Stimulated activated CD4-positive, alpha-beta T cell treated with anti-CD3 and anti-CD28 coated beads, Interleukin-2, amount 100 ng/mL, for 24 hours (primary cell): ENCODE measurements around the gene KCTD15.
"Not testable (repeated sequence)": the region's sequence is repeated elsewhere in the genome, so short reads cannot be mapped to it uniquely, and the experiment has no call there.

Source experiments
- DNase-seq, 2 donors: peaks; one replicate each; pipeline ENCODE4 v3.0.0-alpha.2; 2020

The KCTD15 gene

GRCh38 chr19:33815380-33816340 is 19.0 kb downstream of the KCTD15 start:
- no peak for DNase-seq

DNA sequence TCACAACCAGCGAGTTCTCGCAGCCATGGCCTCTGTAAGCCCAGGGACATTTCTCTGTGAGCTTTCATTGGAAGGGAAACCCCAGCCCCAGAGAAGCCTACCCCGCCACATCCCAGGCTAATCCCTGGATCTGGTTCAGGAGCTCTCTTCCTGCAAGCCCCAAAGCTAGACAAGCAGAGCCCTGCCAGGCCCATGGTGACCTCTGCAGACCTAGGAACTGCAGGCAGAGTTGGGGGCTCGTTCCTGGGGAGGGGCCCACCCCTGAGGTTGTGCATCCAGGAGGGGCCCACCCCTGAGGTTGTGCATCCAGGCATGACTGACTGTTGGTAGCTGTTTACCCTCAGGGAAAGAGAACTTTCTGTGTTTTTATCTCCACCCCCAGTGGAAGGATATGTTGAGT is 21.7 kb downstream of the KCTD15 start:
- no peak for DNase-seq

DNA sequence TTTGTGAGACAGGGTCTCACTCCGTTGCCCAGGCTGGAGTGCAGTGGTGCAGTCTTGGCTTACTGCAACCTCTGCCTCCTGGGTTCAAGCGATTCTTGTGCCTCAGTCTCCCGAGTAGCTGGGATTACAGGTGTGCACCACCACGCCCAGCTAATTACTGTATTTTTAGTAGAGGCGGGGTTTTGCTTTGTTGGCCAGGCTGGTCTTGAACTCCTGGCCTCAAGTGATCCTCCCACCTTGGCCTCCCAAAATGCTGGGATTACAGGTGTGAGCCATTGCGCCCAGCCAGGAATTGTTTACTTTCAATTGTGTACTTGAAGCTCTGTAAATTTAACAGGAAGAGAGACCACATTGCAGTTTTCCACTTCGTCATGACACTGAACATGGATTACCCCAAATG is 22.4 kb downstream of the KCTD15 start:
- DNase-seq, result not testable (repeated sequence)

DNA sequence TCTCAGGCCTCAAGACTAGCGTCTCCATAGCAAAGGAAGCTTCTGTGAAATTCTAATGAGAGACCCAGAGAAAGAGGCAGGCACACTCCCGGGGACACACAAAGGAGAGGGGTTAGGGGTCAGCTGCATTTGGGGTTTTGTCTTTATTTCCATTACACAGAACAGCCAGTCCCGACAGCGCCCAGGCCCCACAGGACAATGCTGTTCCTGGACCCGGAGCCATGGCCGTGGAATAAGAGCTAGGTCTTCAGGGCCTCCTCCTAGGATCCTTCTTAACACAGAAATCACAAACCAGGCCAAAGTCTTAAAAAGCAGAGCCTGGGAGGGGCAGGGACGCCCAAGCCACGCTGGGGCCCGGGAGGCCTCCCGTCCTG is 22.8 kb downstream of the KCTD15 start:
- DNase-seq, result no peak

DNA sequence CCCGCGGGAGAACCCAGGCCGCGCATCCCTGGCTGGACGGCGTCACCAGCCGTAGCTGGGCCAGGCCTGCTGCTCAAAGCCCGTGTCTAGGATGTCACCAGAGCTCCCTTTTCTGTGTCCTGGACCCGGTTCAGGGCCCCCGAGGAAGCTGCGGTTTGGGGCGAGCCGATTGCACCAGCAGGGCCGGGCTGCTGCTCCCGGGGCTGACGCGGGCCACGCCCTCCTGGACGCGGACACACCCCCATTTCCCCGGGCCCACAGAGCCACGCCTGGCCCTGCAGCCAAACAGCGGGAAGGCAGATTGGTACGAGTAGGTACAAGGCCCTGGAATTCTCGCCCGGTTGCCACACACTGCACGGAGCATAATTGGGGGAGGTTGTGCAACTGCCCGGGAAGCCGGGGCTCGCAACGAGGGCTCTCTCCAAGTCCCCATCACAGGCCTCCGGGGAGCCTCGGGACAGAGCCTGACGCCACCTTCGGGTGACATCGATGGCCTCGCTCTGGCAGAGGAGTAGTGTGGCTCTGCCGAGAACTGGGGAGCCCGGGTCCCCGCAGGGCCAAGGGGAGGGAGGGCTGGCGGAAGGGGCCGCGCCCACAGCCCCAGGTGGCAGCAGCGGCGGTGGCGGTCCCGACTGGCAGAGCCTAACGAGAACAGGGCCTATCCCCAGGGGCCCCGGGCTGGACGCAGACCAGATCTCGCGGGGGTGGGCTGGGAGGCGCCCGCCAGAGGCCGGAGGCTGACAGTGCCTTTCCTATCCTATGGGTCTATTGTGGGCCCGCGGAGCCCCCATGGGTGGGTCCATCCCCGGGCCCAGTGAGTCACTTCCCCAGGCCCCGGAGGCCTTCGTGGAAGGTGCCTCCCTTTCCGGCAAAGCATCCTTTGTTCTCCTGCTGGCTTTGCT is 23.5 kb downstream of the KCTD15 start:
- peak; percentile 67 to 80 for DNase-seq

GRCh38 chr19:33821871-33822270 is 25.2 kb downstream of the KCTD15 start:
- no peak for DNase-seq

- no peak for DNase-seq
Observed at GRCh38 chr19:33823341-33823740, 26.7 kb downstream of the KCTD15 start.

GRCh38 chr19:33825556-33825955 is 28.9 kb downstream of the KCTD15 start:
- DNase-seq, result peak in 1 of 2 donors; percentile 5

DNA sequence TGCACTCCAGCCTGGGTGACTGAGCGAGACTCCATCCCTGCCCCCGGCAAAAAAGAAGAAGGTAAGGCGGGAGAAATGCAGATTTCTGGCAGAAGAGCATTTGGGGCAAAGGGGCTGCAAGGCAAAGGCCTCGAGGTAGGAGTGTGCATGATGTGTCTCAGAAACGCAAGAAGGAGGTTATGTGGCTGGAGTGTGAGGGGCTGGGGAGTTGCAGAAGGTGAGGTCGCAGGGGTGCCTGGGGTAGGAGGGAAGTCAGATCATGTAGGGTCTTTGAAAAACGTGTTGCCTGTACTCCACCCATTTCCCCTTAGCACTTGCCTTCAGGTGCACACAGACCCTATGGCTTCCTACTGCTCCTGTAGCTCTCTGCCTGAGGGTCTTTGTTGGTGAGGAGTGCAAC is 29.9 kb downstream of the KCTD15 start:
- DNase-seq, result no peak

DNA sequence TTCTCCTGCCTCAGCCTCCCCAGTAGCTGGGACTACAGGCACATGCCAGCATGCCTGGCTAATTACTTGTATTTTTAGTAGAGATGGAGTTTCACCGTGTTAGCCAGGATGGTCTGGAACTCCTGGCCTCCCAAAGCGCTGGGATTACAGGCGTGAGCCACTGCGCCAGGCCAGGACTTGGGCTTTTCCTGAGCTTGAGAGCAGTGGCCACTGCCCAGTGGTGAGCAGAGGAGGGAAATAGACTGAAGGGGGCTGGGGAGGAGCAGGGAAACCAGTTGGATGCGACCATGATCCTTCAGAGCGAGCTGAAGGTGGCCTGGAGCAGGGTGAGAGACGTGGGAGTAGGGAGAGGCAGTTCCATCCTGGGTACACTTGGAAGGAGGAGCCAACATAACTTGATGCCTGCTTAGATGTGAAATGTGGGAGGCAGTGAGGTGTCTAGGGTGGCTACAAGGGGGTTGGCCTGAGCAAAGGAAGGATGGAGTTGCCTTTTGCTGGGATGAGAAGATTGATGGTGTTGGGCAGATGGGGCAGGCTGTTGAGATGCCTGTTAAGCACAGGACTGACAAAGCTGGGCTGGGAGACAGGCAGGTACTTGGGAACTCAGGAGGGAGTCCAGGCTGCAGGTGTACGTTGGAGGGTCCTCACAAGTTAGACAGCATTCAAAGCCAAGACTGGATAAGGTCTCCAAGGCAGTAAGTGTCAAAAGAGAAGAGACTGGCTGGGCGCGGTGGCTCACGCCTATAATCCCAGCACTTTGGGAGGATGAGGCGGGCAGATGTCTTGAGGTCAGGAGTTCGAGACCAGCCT is 31.8 kb downstream of the KCTD15 start:
- DNase-seq, result no peak

GRCh38 chr19:33830264-33830663 is 33.6 kb downstream of the KCTD15 start:
- no peak for DNase-seq

- DNase-seq, result no peak
Observed at GRCh38 chr19:33831825-33832224, 35.2 kb downstream of the KCTD15 start.

DNA sequence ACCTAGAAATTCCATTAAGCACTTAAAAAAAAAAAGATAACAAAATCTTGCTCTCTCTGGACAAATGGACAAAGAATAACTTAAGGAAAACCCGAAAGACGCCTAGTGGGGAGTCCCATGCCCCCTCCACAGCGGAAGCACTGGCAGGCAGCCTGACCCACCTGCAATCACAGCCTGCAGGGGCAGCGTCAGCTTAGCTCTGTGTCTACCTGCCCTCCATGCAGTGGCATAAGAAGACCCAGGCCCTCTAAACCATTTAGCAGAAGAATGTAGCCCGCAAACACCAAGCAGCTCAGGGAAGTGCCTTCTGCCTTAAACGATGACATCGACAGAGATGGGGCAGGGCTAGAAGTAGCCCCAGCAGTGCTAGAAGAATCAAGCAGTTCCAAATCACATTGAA is 36.0 kb downstream of the KCTD15 start:
- DNase-seq, result no peak

DNA sequence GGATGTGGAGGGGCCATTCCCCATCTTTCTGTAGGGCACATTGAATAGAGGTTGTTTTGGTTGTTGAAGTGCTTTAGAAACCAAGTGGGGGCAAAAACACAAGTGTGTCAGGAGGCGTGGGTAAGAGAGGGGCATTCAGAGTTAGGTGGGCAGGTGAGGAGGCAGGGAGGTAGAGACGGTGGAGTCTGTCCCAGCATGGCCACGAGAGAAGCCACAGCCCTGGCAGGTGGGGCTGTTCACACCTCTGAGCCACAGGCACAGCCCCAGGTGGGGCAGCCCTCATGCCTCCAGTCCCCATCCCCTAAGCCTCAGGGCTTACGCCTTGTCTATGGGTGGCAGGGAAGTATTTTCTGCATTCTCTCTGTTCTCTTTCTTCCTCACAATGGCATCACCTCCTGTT is 43.7 kb downstream of the KCTD15 start:
- no peak for DNase-seq

- no peak for DNase-seq
Observed at GRCh38 chr19:33840783-33841182, 44.1 kb downstream of the KCTD15 start.

- DNase-seq, result no peak
Observed at GRCh38 chr19:33841685-33842084, 45.0 kb downstream of the KCTD15 start.

GRCh38 chr19:33844478-33844877 is 47.8 kb downstream of the KCTD15 start:
- no peak for DNase-seq

GRCh38 chr19:33845498-33845897 is 48.8 kb downstream of the KCTD15 start:
- DNase-seq, result no peak

DNA sequence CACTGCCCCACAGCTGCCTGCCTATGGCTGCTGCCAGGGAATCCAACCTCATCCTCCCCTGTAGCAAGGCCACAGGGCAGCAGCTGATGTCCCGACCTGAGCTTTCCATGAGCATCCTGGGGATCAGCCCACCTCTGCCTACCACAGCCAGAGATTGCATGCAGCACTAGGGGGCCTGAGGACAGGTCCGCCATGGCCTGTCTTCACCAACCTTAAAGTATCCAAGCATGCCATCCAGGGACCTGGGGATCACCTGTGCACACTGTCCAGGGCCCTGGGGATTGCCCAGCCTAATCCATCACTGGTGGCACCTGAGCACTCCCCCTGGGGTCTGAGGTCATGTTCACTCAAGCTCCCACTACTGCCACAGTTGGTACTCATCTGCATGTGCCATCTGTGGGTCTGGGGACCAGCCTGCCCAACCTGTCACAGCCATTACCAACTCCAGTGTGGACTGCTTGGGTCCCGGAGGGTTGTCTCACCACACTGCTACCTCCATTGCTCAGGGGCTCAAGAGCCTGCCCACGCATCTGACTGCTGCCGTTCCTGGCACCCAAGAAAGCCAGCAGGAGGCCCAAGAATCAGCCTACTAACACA is 53.0 kb downstream of the KCTD15 start:
- no peak for DNase-seq

GRCh38 chr19:33859016-33859415 is 62.3 kb downstream of the KCTD15 start:
- DNase-seq, result no peak

GRCh38 chr19:33860312-33861090 is 63.8 kb downstream of the KCTD15 start:
- no peak for DNase-seq

- no peak for DNase-seq
Observed at GRCh38 chr19:33861950-33862349, 65.3 kb downstream of the KCTD15 start.
